22Rv1 (cell line): ENCODE results near the gene FOXD3.

Source experiments
- ZFX ChIP-seq: fragments of 450-650 bp; IDR thresholded peaks from 2 replicates; pipeline ENCODE4 v1.6.1; 2017; ENCODE audit warnings: antibody characterized with exemption, borderline replicate concordance
- TF ChIP-seq, protein P1 (sequence below): fragments of 450-650 bp; IDR thresholded peaks from 2 replicates; pipeline ENCODE4 v1.5.1; 2017; ENCODE audit warnings: mild to moderate bottlenecking

DNA sequence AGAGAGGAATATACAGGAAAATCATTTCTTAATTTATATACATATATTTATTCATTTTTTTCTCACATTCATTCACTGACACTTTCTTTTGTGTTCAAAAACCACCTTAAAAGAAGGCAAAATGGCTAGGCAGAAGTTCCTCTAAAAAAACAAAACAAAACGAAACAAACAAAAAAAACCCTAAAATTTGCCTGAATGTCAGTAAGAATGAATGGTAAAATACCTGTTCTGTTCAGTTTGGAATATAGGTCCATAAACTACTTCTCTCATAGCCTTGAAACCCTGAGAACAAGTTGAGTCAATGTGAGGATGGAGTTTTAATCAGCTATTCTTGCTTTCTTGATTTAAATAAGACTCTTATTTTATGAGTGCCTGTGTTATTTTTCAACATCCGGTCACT lies 30.4 kb downstream of the FOXD3 start:
- TF ChIP-seq, protein P1, sequence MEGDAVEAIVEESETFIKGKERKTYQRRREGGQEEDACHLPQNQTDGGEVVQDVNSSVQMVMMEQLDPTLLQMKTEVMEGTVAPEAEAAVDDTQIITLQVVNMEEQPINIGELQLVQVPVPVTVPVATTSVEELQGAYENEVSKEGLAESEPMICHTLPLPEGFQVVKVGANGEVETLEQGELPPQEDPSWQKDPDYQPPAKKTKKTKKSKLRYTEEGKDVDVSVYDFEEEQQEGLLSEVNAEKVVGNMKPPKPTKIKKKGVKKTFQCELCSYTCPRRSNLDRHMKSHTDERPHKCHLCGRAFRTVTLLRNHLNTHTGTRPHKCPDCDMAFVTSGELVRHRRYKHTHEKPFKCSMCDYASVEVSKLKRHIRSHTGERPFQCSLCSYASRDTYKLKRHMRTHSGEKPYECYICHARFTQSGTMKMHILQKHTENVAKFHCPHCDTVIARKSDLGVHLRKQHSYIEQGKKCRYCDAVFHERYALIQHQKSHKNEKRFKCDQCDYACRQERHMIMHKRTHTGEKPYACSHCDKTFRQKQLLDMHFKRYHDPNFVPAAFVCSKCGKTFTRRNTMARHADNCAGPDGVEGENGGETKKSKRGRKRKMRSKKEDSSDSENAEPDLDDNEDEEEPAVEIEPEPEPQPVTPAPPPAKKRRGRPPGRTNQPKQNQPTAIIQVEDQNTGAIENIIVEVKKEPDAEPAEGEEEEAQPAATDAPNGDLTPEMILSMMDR = no peak
- no peak for TF ChIP-seq ZFX
